Astrocyte (in vitro differentiated cells and primary cell): ENCODE results near the gene NAP1L4. TPM values are rescaled to one million over a fixed set of nuclear protein-coding genes. Genes with fewer than 3 reads are reported as not detected.

Experiments
- DNase-seq: peaks from one replicate; pipeline ENCODE4 v3.0.0-alpha.2; 2010; ENCODE audit warnings: low read depth
- FAIRE-seq: peaks from 2 replicates; lab custom pipeline; 2011; peaks lifted over from hg19 to GRCh38; lab: Jason Lieb, UNC
- H2AFZ ChIP-seq: 2 replicates; pipeline ENCODE4 v1.6.0; 2012; ENCODE audit warnings: low read depth, low read length, inconsistent platforms
- H3K27ac ChIP-seq: 2 replicates; pipeline ENCODE4 v1.5.1; 2011; ENCODE audit warnings: low read depth, low read length, inconsistent platforms
- H3K27me3 ChIP-seq: 2 replicates; pipeline ENCODE4 v1.6.0; 2011; ENCODE audit warnings: low read length, inconsistent platforms; ENCODE audit not compliant: insufficient read depth
- H3K36me3 ChIP-seq: 2 replicates; pipeline ENCODE4 v1.5.1; 2011; ENCODE audit warnings: low read length, inconsistent platforms; ENCODE audit not compliant: insufficient read depth
- H3K4me1 ChIP-seq: 2 replicates; pipeline ENCODE4 v1.5.1; 2011; ENCODE audit warnings: low read length, inconsistent platforms; ENCODE audit not compliant: insufficient read depth
- H3K4me2 ChIP-seq: 2 replicates; pipeline ENCODE4 v1.6.0; 2012; ENCODE audit warnings: low read length, inconsistent platforms
- H3K4me3 ChIP-seq: 2 replicates; pipeline ENCODE4 v1.5.1; 2011; ENCODE audit warnings: low read depth, mild to moderate bottlenecking, low read length, inconsistent platforms; ENCODE audit not compliant: insufficient read depth
- H3K79me2 ChIP-seq: 2 replicates; pipeline ENCODE4 v1.6.0; 2012; ENCODE audit warnings: mild to moderate bottlenecking, low read length, inconsistent platforms; ENCODE audit not compliant: insufficient read depth
- H3K9ac ChIP-seq: 2 replicates; pipeline ENCODE4 v1.6.0; 2012; ENCODE audit warnings: mild to moderate bottlenecking, low read length, inconsistent platforms
- H3K9me3 ChIP-seq: 2 replicates; pipeline ENCODE4 v1.5.1; 2012; ENCODE audit warnings: low read depth, mild to moderate bottlenecking, low read length, inconsistent platforms; ENCODE audit not compliant: insufficient read depth
- H4K20me1 ChIP-seq: 2 replicates; pipeline ENCODE4 v1.6.0; 2012; ENCODE audit warnings: low read length, inconsistent platforms; ENCODE audit not compliant: insufficient read depth
- H3K27ac Mint-ChIP-seq: one replicate; pipeline ENCODE4 v1.8.0; 2021; ENCODE audit warnings: mild to moderate bottlenecking, mixed read lengths; ENCODE audit not compliant: unreplicated experiment
- H3K27me3 Mint-ChIP-seq: one replicate; pipeline ENCODE4 v1.8.0; 2021; ENCODE audit warnings: low read depth, mixed read lengths; ENCODE audit not compliant: unreplicated experiment
- H3K36me3 Mint-ChIP-seq: one replicate; pipeline ENCODE4 v1.8.0; 2021; ENCODE audit warnings: low read depth, mixed read lengths; ENCODE audit not compliant: unreplicated experiment
- H3K4me1 Mint-ChIP-seq: one replicate; pipeline ENCODE4 v1.8.0; 2021; ENCODE audit warnings: low read depth, mixed read lengths; ENCODE audit not compliant: unreplicated experiment
- H3K4me3 Mint-ChIP-seq: one replicate; pipeline ENCODE4 v1.8.0; 2021; ENCODE audit warnings: mild to moderate bottlenecking, moderate library complexity, mixed read lengths; ENCODE audit not compliant: unreplicated experiment
- H3K9me3 Mint-ChIP-seq: one replicate; pipeline ENCODE4 v1.8.0; 2021; ENCODE audit warnings: mild to moderate bottlenecking, mixed read lengths; ENCODE audit not compliant: unreplicated experiment
- CTCF ChIP-seq: IDR thresholded peaks from 2 replicates; pipeline ENCODE4 v1.5.1; 2011; ENCODE audit warnings: low read depth, mild to moderate bottlenecking, inconsistent platforms, low read length, moderate library complexity; ENCODE audit not compliant: insufficient read depth
- EZH2 ChIP-seq: IDR thresholded peaks from 2 replicates; pipeline ENCODE4 v1.6.1; 2012; ENCODE audit warnings: mild to moderate bottlenecking, low read length, inconsistent platforms; ENCODE audit not compliant: insufficient read depth
- total RNA-seq: library from RNA; stranded (reverse); gene quantifications from 2 replicates; pipeline ENCODE4 v1.2.1, GENCODE V29; 2021

Gene NAP1L4
- total RNA-seq, 1 donor from 2014 or later = 153 TPM

GRCh38 chr11:3015796-3016195 is 23.7 kb upstream of the NAP1L4 start:
- H4K20me1 ChIP-seq = peaks cover 31% of the 10 kb centered on the region
- no peak overlapping the region for H3K4me3 ChIP-seq
- H3K9ac ChIP-seq = no peak overlapping the region
- H3K79me2 ChIP-seq = no peaks in the 10 kb centered on the region
- Mint-ChIP-seq H3K27me3 (no peaks in the 10 kb centered on the region), H3K4me3 (no peak overlapping the region), H3K4me1 (no peaks in the 10 kb centered on the region), H3K9me3 (no peaks in the 10 kb centered on the region), H3K36me3 (peaks cover 23% of the 10 kb centered on the region), H3K27ac (no peak overlapping the region)
- TF ChIP-seq EZH2 = no peak
- TF ChIP-seq CTCF = no peak
- H3K36me3 ChIP-seq = peaks cover 39% of the 10 kb centered on the region
- no peak overlapping the region for H3K27ac ChIP-seq
- no peaks in the 10 kb centered on the region for H3K27me3 ChIP-seq
- H3K4me1 ChIP-seq = peaks cover 3% of the 10 kb centered on the region
- H3K9me3 ChIP-seq = no peaks in the 10 kb centered on the region
- no peak for DNase-seq
- FAIRE-seq = no peak
- H3K4me2 ChIP-seq = no peak overlapping the region
- H2AFZ ChIP-seq = no peak overlapping the region

- H3K27ac ChIP-seq = no peak overlapping the region
- no peaks in the 10 kb centered on the region for H3K9me3 ChIP-seq
- H3K79me2 ChIP-seq = no peaks in the 10 kb centered on the region
- TF ChIP-seq EZH2 (no peak), CTCF (no peak)
- no peak overlapping the region for H3K9ac ChIP-seq
- no peaks in the 10 kb centered on the region for H3K27me3 ChIP-seq
- Mint-ChIP-seq H3K9me3 (no peaks in the 10 kb centered on the region), H3K4me3 (no peak overlapping the region), H3K27me3 (no peaks in the 10 kb centered on the region), H3K27ac (no peak overlapping the region), H3K36me3 (peaks cover 23% of the 10 kb centered on the region), H3K4me1 (no peaks in the 10 kb centered on the region)
- DNase-seq = no peak
- H3K36me3 ChIP-seq = peaks cover 41% of the 10 kb centered on the region
- H4K20me1 ChIP-seq = peaks cover 26% of the 10 kb centered on the region
- no peak overlapping the region for H3K4me3 ChIP-seq
- FAIRE-seq = no peak
- H2AFZ ChIP-seq = no peak overlapping the region
- H3K4me1 ChIP-seq = peaks cover 3% of the 10 kb centered on the region
- no peak overlapping the region for H3K4me2 ChIP-seq
Observed at GRCh38 chr11:3014943-3015342, 22.8 kb upstream of the NAP1L4 start.

GRCh38 chr11:3014057-3014938 is 22.2 kb upstream of the NAP1L4 start:
- Histone ChIP-seq H3K4me1 (peaks cover 3% of the 10 kb centered on the region), H3K27me3 (no peaks in the 10 kb centered on the region), H3K27ac (no peak overlapping the region), H2AFZ (no peak overlapping the region), H3K4me3 (no peak overlapping the region), H3K36me3 (peaks cover 43% of the 10 kb centered on the region), H3K79me2 (no peaks in the 10 kb centered on the region), H3K4me2 (no peak overlapping the region), H3K9me3 (no peaks in the 10 kb centered on the region), H4K20me1 (peaks cover 26% of the 10 kb centered on the region), H3K9ac (no peak overlapping the region)
- no peaks in the 10 kb centered on the region for H3K4me1 Mint-ChIP-seq
- H3K27ac Mint-ChIP-seq = no peak overlapping the region
- H3K27me3 Mint-ChIP-seq = no peaks in the 10 kb centered on the region
- no peak for DNase-seq
- peaks cover 28% of the 10 kb centered on the region for H3K36me3 Mint-ChIP-seq
- TF ChIP-seq EZH2 (no peak), CTCF (no peak)
- no peak for FAIRE-seq
- no peaks in the 10 kb centered on the region for H3K9me3 Mint-ChIP-seq
- H3K4me3 Mint-ChIP-seq = no peak overlapping the region
